Endothelial cell of umbilical vein (primary cell): ENCODE data around the gene CIZ1.

Experiments used
- EZH2 ChIP-seq: IDR thresholded peaks from 2 replicates; pipeline ENCODE4 v1.6.1; 2012; ENCODE audit warnings: borderline replicate concordance, low read depth, mild to moderate bottlenecking, moderate library complexity, low read length, inconsistent platforms; ENCODE audit not compliant: severe bottlenecking
- FOS ChIP-seq: IDR thresholded peaks from 2 replicates; pipeline ENCODE4 v1.6.1; 2011; ENCODE audit warnings: mild to moderate bottlenecking, low read length, moderate library complexity, borderline replicate concordance; ENCODE audit not compliant: insufficient read depth
- POLR2A ChIP-seq: IDR thresholded peaks from 2 replicates; pipeline ENCODE4 v1.6.1; 2012; ENCODE audit warnings: low read depth, mild to moderate bottlenecking, control low read depth, low read length
- POLR2AphosphoS5 ChIP-seq: IDR thresholded peaks from 2 replicates; pipeline ENCODE4 v1.6.1; 2012; ENCODE audit warnings: low read depth, mild to moderate bottlenecking, control low read depth, low read length, moderate library complexity; ENCODE audit not compliant: insufficient read depth
- TF ChIP-seq, protein P1 (sequence below), 2 donors: IDR thresholded peaks; 1 replicate in 1 of 2; 2 replicates in 1 of 2; pipeline ENCODE4 v1.5.1; 2011; ENCODE audit warnings: low read length in 2 of 2, mild to moderate bottlenecking in 2 of 2, moderate library complexity in 2 of 2, control low read depth in 1 of 2, inconsistent platforms in 1 of 2, low read depth in 1 of 2; ENCODE audit not compliant: insufficient read depth in 1 of 2; ENCODE audit errors: extremely low read depth in 1 of 2
- TF ChIP-seq, protein P2 (sequence below): IDR thresholded peaks from 2 replicates; pipeline ENCODE4 v1.6.1; 2011; ENCODE audit not compliant: insufficient read depth, insufficient read length

- TF ChIP-seq, protein P1, sequence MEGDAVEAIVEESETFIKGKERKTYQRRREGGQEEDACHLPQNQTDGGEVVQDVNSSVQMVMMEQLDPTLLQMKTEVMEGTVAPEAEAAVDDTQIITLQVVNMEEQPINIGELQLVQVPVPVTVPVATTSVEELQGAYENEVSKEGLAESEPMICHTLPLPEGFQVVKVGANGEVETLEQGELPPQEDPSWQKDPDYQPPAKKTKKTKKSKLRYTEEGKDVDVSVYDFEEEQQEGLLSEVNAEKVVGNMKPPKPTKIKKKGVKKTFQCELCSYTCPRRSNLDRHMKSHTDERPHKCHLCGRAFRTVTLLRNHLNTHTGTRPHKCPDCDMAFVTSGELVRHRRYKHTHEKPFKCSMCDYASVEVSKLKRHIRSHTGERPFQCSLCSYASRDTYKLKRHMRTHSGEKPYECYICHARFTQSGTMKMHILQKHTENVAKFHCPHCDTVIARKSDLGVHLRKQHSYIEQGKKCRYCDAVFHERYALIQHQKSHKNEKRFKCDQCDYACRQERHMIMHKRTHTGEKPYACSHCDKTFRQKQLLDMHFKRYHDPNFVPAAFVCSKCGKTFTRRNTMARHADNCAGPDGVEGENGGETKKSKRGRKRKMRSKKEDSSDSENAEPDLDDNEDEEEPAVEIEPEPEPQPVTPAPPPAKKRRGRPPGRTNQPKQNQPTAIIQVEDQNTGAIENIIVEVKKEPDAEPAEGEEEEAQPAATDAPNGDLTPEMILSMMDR (IDR thresholded peaks at IDR 0.05; ENCODE audit: extremely low read depth in 1 of 2, insufficient read depth in 1 of 2, low read depth in 1 of 2, low read length in 2 of 2), result no peak
- TF ChIP-seq POLR2AphosphoS5 (no peak), POLR2A (no peak), EZH2 (no peak), FOS (no peak)
- TF ChIP-seq, protein P2, sequence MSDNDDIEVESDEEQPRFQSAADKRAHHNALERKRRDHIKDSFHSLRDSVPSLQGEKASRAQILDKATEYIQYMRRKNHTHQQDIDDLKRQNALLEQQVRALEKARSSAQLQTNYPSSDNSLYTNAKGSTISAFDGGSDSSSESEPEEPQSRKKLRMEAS, result no peak
Measured at GRCh38 chr9:128166169-128166568, 25.2 kb downstream of the CIZ1 start.
